Measurements from ENCODE around the gene C19orf44.
A peak's percentile ranks its signal among the peaks of the same experiment; 100 is the strongest.
"Not testable (repeated sequence)": the region's sequence is repeated elsewhere in the genome, so short reads cannot be mapped to it uniquely, and the experiment has no call there.

Gene C19orf44

GRCh38 chr19:16486476-16486875 is 9.7 kb upstream of the C19orf44 start:
- H3K9ac ChIP-seq (ENCODE audit: low read depth in 1 of 2, low read length in 2 of 2); H3K27ac ChIP-seq (ENCODE audit: low read depth, low read length); H3K9me3 ChIP-seq (ENCODE audit: control insufficient read depth in 1 of 2, low read length in 2 of 2); H3K36me3 ChIP-seq (ENCODE audit: control insufficient read depth in 1 of 2, insufficient read depth in 2 of 2, low read length in 2 of 2); H3K27me3 ChIP-seq (ENCODE audit: control insufficient read depth in 1 of 2, insufficient read depth in 2 of 2, low read length in 2 of 2); H3K4me1 ChIP-seq (ENCODE audit: control insufficient read depth in 1 of 2, insufficient read depth in 2 of 2, low read length in 2 of 2); H3K4me3 ChIP-seq (ENCODE audit: low read depth in 1 of 2, low read length in 2 of 2): not testable (repeated sequence)

GRCh38 chr19:16496613-16496983 is 404 bp downstream of the C19orf44 start:
- no peaks in the 10 kb centered on the region for H3K9me3 ChIP-seq (ENCODE audit: control insufficient read depth in 1 of 2, low read length in 2 of 2)
- no peaks in the 10 kb centered on the region for H3K36me3 ChIP-seq (ENCODE audit: control insufficient read depth in 1 of 2, insufficient read depth in 2 of 2, low read length in 2 of 2)
- peaks cover 0 to 12% of the 10 kb centered on the region in 2 donors for H3K4me1 ChIP-seq (ENCODE audit: control insufficient read depth in 1 of 2, insufficient read depth in 2 of 2, low read length in 2 of 2)
- peak overlapping the region; percentile 72 to 85 for H3K4me3 ChIP-seq (ENCODE audit: low read depth in 1 of 2, low read length in 2 of 2)
- peak overlapping the region; percentile 24 to 48 for H3K9ac ChIP-seq (ENCODE audit: low read depth in 1 of 2, low read length in 2 of 2)
- H3K27me3 ChIP-seq (ENCODE audit: control insufficient read depth in 1 of 2, insufficient read depth in 2 of 2, low read length in 2 of 2): no peaks in the 10 kb centered on the region
- H3K27ac ChIP-seq (ENCODE audit: low read depth, low read length): no peak overlapping the region

GRCh38 chr19:16497042-16497441 is 848 bp downstream of the C19orf44 start:
- Histone ChIP-seq H3K9ac (ENCODE audit: low read depth in 1 of 2, low read length in 2 of 2) (peak overlapping the region in 1 of 2 donors; percentile 24), H3K27ac (ENCODE audit: low read depth, low read length) (no peak overlapping the region), H3K4me1 (ENCODE audit: control insufficient read depth in 1 of 2, insufficient read depth in 2 of 2, low read length in 2 of 2) (peaks cover 0 to 12% of the 10 kb centered on the region in 2 donors), H3K9me3 (ENCODE audit: control insufficient read depth in 1 of 2, low read length in 2 of 2) (no peaks in the 10 kb centered on the region), H3K27me3 (ENCODE audit: control insufficient read depth in 1 of 2, insufficient read depth in 2 of 2, low read length in 2 of 2) (no peaks in the 10 kb centered on the region), H3K4me3 (ENCODE audit: low read depth in 1 of 2, low read length in 2 of 2) (peak overlapping the region in 1 of 2 donors; percentile 85), H3K36me3 (ENCODE audit: control insufficient read depth in 1 of 2, insufficient read depth in 2 of 2, low read length in 2 of 2) (no peaks in the 10 kb centered on the region)

- no peaks in the 10 kb centered on the region for H3K27me3 ChIP-seq (ENCODE audit: control insufficient read depth in 1 of 2, insufficient read depth in 2 of 2, low read length in 2 of 2)
- H3K36me3 ChIP-seq (ENCODE audit: control insufficient read depth in 1 of 2, insufficient read depth in 2 of 2, low read length in 2 of 2): peaks cover 0 to 2% of the 10 kb centered on the region in 2 donors
- no peak overlapping the region for H3K9ac ChIP-seq (ENCODE audit: low read depth in 1 of 2, low read length in 2 of 2)
- no peak overlapping the region for H3K27ac ChIP-seq (ENCODE audit: low read depth, low read length)
- no peak overlapping the region for H3K4me3 ChIP-seq (ENCODE audit: low read depth in 1 of 2, low read length in 2 of 2)
- H3K4me1 ChIP-seq (ENCODE audit: control insufficient read depth in 1 of 2, insufficient read depth in 2 of 2, low read length in 2 of 2): peaks cover 0 to 12% of the 10 kb centered on the region in 2 donors
- H3K9me3 ChIP-seq (ENCODE audit: control insufficient read depth in 1 of 2, low read length in 2 of 2): no peaks in the 10 kb centered on the region
These were observed 1.6 kb downstream of the C19orf44 start for GRCh38 chr19:16497837-16498236.

GRCh38 chr19:16504271-16504670 is 8.1 kb downstream of the C19orf44 start:
- Histone ChIP-seq H3K9ac (ENCODE audit: low read depth in 1 of 2, low read length in 2 of 2) (no peak overlapping the region), H3K9me3 (ENCODE audit: control insufficient read depth in 1 of 2, low read length in 2 of 2) (no peaks in the 10 kb centered on the region), H3K4me1 (ENCODE audit: control insufficient read depth in 1 of 2, insufficient read depth in 2 of 2, low read length in 2 of 2) (no peaks in the 10 kb centered on the region), H3K36me3 (ENCODE audit: control insufficient read depth in 1 of 2, insufficient read depth in 2 of 2, low read length in 2 of 2) (peaks cover 0 to 14% of the 10 kb centered on the region in 2 donors), H3K27ac (ENCODE audit: low read depth, low read length) (no peak overlapping the region), H3K4me3 (ENCODE audit: low read depth in 1 of 2, low read length in 2 of 2) (no peak overlapping the region), H3K27me3 (ENCODE audit: control insufficient read depth in 1 of 2, insufficient read depth in 2 of 2, low read length in 2 of 2) (no peaks in the 10 kb centered on the region)

- H3K36me3 ChIP-seq (ENCODE audit: control insufficient read depth in 1 of 2, insufficient read depth in 2 of 2, low read length in 2 of 2): peaks cover 0 to 20% of the 10 kb centered on the region in 2 donors
- not testable (repeated sequence) for H3K4me3 ChIP-seq (ENCODE audit: low read depth in 1 of 2, low read length in 2 of 2)
These were observed 10.0 kb downstream of the C19orf44 start for GRCh38 chr19:16506161-16506560.

GRCh38 chr19:16506961-16507360 is 10.8 kb downstream of the C19orf44 start:
- Histone ChIP-seq H3K4me3 (ENCODE audit: low read depth in 1 of 2, low read length in 2 of 2) (no peak overlapping the region), H3K36me3 (ENCODE audit: control insufficient read depth in 1 of 2, insufficient read depth in 2 of 2, low read length in 2 of 2) (peaks cover 0 to 20% of the 10 kb centered on the region in 2 donors), H3K9ac (ENCODE audit: low read depth in 1 of 2, low read length in 2 of 2) (no peak overlapping the region), H3K27ac (ENCODE audit: low read depth, low read length) (no peak overlapping the region), H3K27me3 (ENCODE audit: control insufficient read depth in 1 of 2, insufficient read depth in 2 of 2, low read length in 2 of 2) (no peaks in the 10 kb centered on the region), H3K9me3 (ENCODE audit: control insufficient read depth in 1 of 2, low read length in 2 of 2) (no peaks in the 10 kb centered on the region), H3K4me1 (ENCODE audit: control insufficient read depth in 1 of 2, insufficient read depth in 2 of 2, low read length in 2 of 2) (no peaks in the 10 kb centered on the region)

More at GRCh38 chr19:16506161-16506560, 10.0 kb downstream of the C19orf44 start:
- not testable (repeated sequence) for H3K9ac ChIP-seq (ENCODE audit: low read depth in 1 of 2, low read length in 2 of 2); H3K9me3 ChIP-seq (ENCODE audit: control insufficient read depth in 1 of 2, low read length in 2 of 2); H3K4me1 ChIP-seq (ENCODE audit: control insufficient read depth in 1 of 2, insufficient read depth in 2 of 2, low read length in 2 of 2); H3K27ac ChIP-seq (ENCODE audit: low read depth, low read length); H3K27me3 ChIP-seq (ENCODE audit: control insufficient read depth in 1 of 2, insufficient read depth in 2 of 2, low read length in 2 of 2)

GRCh38 chr19:16508546-16508945 is 12.4 kb downstream of the C19orf44 start:
- peaks cover 0 to 16% of the 10 kb centered on the region in 2 donors for H3K36me3 ChIP-seq (ENCODE audit: control insufficient read depth in 1 of 2, insufficient read depth in 2 of 2, low read length in 2 of 2)
- no peak overlapping the region for H3K9ac ChIP-seq (ENCODE audit: low read depth in 1 of 2, low read length in 2 of 2)
- no peaks in the 10 kb centered on the region for H3K4me1 ChIP-seq (ENCODE audit: control insufficient read depth in 1 of 2, insufficient read depth in 2 of 2, low read length in 2 of 2)
- H3K9me3 ChIP-seq (ENCODE audit: control insufficient read depth in 1 of 2, low read length in 2 of 2): no peaks in the 10 kb centered on the region
- H3K27me3 ChIP-seq (ENCODE audit: control insufficient read depth in 1 of 2, insufficient read depth in 2 of 2, low read length in 2 of 2): no peaks in the 10 kb centered on the region
- no peak overlapping the region for H3K27ac ChIP-seq (ENCODE audit: low read depth, low read length)
- H3K4me3 ChIP-seq (ENCODE audit: low read depth in 1 of 2, low read length in 2 of 2): no peak overlapping the region

GRCh38 chr19:16509141-16510061 is 13.2 kb downstream of the C19orf44 start:
- H3K9me3 ChIP-seq (ENCODE audit: control insufficient read depth in 1 of 2, low read length in 2 of 2): no peaks in the 10 kb centered on the region
- H3K27ac ChIP-seq (ENCODE audit: low read depth, low read length): no peak overlapping the region
- H3K27me3 ChIP-seq (ENCODE audit: control insufficient read depth in 1 of 2, insufficient read depth in 2 of 2, low read length in 2 of 2): no peaks in the 10 kb centered on the region
- no peak overlapping the region for H3K4me3 ChIP-seq (ENCODE audit: low read depth in 1 of 2, low read length in 2 of 2)
- H3K36me3 ChIP-seq (ENCODE audit: control insufficient read depth in 1 of 2, insufficient read depth in 2 of 2, low read length in 2 of 2): peaks cover 0 to 16% of the 10 kb centered on the region in 2 donors
- no peaks in the 10 kb centered on the region for H3K4me1 ChIP-seq (ENCODE audit: control insufficient read depth in 1 of 2, insufficient read depth in 2 of 2, low read length in 2 of 2)
- no peak overlapping the region for H3K9ac ChIP-seq (ENCODE audit: low read depth in 1 of 2, low read length in 2 of 2)

- not testable (repeated sequence) for H3K9ac ChIP-seq (ENCODE audit: low read depth in 1 of 2, low read length in 2 of 2); H3K9me3 ChIP-seq (ENCODE audit: control insufficient read depth in 1 of 2, low read length in 2 of 2); H3K27me3 ChIP-seq (ENCODE audit: control insufficient read depth in 1 of 2, insufficient read depth in 2 of 2, low read length in 2 of 2); H3K4me3 ChIP-seq (ENCODE audit: low read depth in 1 of 2, low read length in 2 of 2); H3K27ac ChIP-seq (ENCODE audit: low read depth, low read length)
- H3K4me1 ChIP-seq (ENCODE audit: control insufficient read depth in 1 of 2, insufficient read depth in 2 of 2, low read length in 2 of 2): peaks cover 0 to 11% of the 10 kb centered on the region in 2 donors
- H3K36me3 ChIP-seq (ENCODE audit: control insufficient read depth in 1 of 2, insufficient read depth in 2 of 2, low read length in 2 of 2): peaks cover 7 to 21% of the 10 kb centered on the region in 2 donors
These were observed 16.4 kb downstream of the C19orf44 start for GRCh38 chr19:16512611-16513010.
